Left lung (tissue), 10 donors: ENCODE measurements around the gene STRA8. TPM values are rescaled to one million over a fixed set of nuclear protein-coding genes. Genes with fewer than 3 reads are reported as not detected.

ENCODE experiments used
- ATAC-seq: fragments of 200-7000 bp; cut with Tn5 transposase; one replicate; pipeline ENCODE4 v1.9.1; 2020; ENCODE audit warnings: moderate library complexity
- DNase-seq, 4 donors: peaks; one replicate each; pipeline ENCODE4 v3.0.0-alpha.2; 2013 to 2020
- H3K27ac ChIP-seq, 2 donors: fragments of 200-600 bp; sonication (generic) in 1 of 2; one replicate each; pipeline versions ENCODE4 v1.5.0 to v1.8.0; 2020 to 2021
- H3K27me3 ChIP-seq, 2 donors: fragments of 200-600 bp; sonication (generic) in 1 of 2; one replicate each; pipeline versions ENCODE4 v1.5.0 to v1.8.0; 2020 to 2021
- H3K36me3 ChIP-seq, 2 donors: fragments of 200-600 bp; sonication (generic) in 1 of 2; one replicate each; pipeline versions ENCODE4 v1.5.0 to v1.8.0; 2020 to 2021
- H3K4me1 ChIP-seq, 2 donors: fragments of 200-600 bp; one replicate each; pipeline ENCODE4 v1.8.0; 2021
- H3K4me3 ChIP-seq, 2 donors: fragments of 200-600 bp; sonication (generic) in 1 of 2; one replicate each; pipeline versions ENCODE4 v1.5.0 to v1.8.0; 2020 to 2021; ENCODE audit warnings: mild to moderate bottlenecking in 1 of 2
- H3K9me3 ChIP-seq, 2 donors: fragments of 200-600 bp; sonication (generic) in 1 of 2; one replicate each; pipeline versions ENCODE4 v1.5.0 to v1.8.0; 2020 to 2021
- intact Hi-C, 2 donors: fragments of 100-400 bp; cut with DNase I; formaldehyde crosslinking; loops; one replicate each; pipeline versions ENCODE4 v1.11.2 to v1.14.2; 2022
- polyA plus RNA-seq, 6 donors: library from polyadenylated mRNA; unstranded; fragments of 120-200 nt; gene quantifications; one replicate each; pipeline ENCODE4 v1.2.1, GENCODE V29; 2013; ENCODE audit not compliant: insufficient read length in 6 of 6
- total RNA-seq, 2 donors: library from RNA; stranded (reverse); fragmentation: NEBNext Ultra II Directional; extraction: Animal tissue kit (Norgen Biotek cat#: 25700); gene quantifications; one replicate each; pipeline ENCODE4 v1.2.1, GENCODE V29; 2021
- TF ChIP-seq, protein P1 (sequence below), 2 donors: fragments of 200-600 bp; sonication (generic) in 1 of 2; IDR thresholded peaks; one replicate each; pipeline versions ENCODE4 v1.5.0 to v1.8.0; 2021; ENCODE audit warnings: antibody characterized with exemption in 2 of 2
- donor health status: DM: no; HTN: yes; CAD: no.
- donor health status: DM: no; HTN: no; CAD: no.

STRA8 gene
- total and polyA plus RNA-seq, 8 donors = 0.14 to 0.40 (median 0.20) TPM; not detected in 3

DNA sequence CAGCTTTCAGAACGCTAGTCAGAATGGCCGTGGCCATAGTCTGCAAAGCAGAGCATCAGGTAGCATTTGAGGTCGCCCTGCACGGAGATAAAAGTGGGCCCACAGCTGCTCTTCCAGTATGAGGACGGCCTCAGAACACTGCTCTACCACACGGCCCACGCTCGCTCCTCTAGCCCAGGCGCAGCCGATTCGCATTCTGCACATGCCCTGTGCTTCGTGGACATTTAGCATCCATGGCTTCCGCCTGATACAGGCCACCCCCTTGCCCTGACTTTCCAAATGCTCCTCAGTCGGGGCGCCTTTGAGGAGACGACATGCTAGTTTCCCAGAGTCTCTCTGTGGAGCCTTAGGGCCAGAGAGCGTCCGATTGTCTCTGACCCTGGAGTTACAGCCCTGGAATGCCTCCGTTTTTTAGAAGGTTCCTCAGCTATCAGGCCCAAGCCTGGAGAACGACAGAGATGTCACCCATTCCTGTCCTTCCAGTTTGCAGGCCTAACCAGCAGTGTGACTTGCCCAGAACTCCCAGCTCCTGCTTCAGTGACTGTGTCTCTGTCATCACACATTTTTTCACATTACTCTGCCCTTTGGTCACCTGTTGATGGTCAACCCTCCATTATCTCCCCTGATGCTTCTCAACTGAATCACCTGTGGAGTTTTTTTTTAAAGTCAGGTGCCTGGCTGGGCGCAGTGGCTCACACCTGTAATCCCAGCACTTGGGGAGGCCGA, 14.3 kb downstream of the STRA8 start:
- no peaks in the 10 kb centered on the region for H3K36me3 ChIP-seq
- H3K4me3 ChIP-seq = no peak overlapping the region
- ATAC-seq (no peak), DNase-seq (no peak)
- intact Hi-C loops = no loop called here
- no peaks in the 10 kb centered on the region for H3K27me3 ChIP-seq
- H3K9me3 ChIP-seq = no peaks in the 10 kb centered on the region
- TF ChIP-seq, protein P1, sequence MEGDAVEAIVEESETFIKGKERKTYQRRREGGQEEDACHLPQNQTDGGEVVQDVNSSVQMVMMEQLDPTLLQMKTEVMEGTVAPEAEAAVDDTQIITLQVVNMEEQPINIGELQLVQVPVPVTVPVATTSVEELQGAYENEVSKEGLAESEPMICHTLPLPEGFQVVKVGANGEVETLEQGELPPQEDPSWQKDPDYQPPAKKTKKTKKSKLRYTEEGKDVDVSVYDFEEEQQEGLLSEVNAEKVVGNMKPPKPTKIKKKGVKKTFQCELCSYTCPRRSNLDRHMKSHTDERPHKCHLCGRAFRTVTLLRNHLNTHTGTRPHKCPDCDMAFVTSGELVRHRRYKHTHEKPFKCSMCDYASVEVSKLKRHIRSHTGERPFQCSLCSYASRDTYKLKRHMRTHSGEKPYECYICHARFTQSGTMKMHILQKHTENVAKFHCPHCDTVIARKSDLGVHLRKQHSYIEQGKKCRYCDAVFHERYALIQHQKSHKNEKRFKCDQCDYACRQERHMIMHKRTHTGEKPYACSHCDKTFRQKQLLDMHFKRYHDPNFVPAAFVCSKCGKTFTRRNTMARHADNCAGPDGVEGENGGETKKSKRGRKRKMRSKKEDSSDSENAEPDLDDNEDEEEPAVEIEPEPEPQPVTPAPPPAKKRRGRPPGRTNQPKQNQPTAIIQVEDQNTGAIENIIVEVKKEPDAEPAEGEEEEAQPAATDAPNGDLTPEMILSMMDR (IDR thresholded peaks at IDR 0.05) = no peak
- no peak overlapping the region for H3K27ac ChIP-seq
- H3K4me1 ChIP-seq = no peaks in the 10 kb centered on the region

DNA sequence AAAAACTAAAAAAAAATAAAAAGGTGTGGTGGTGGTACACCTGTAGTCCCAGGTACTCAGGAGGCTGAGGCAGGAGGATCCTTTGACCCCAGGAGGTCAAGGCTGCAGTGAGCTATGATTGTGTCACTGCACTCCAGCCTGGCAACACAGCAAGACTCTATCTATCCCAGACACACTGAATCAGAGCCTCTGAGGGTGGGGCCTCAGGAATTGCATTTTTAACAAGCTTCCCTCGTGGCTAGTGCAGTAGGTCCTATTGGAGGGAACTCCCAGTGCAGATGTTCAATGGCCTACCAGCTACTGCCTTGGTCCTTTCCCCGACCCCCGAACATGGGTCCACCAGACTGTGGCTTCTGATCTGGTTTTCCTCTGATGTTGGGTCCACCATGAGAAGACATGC, 14.9 kb downstream of the STRA8 start:
- H3K27me3 ChIP-seq = no peaks in the 10 kb centered on the region
- TF ChIP-seq, protein P1 (IDR thresholded peaks at IDR 0.05) = no peak
- H3K4me3 ChIP-seq = no peak overlapping the region
- DNase-seq = no peak
- no peaks in the 10 kb centered on the region for H3K36me3 ChIP-seq
- H3K4me1 ChIP-seq = peaks cover 0 to 4% of the 10 kb centered on the region in 2 donors
- no peaks in the 10 kb centered on the region for H3K9me3 ChIP-seq
- intact Hi-C loops = no loop called here
- no peak for ATAC-seq
- no peak overlapping the region for H3K27ac ChIP-seq

DNA sequence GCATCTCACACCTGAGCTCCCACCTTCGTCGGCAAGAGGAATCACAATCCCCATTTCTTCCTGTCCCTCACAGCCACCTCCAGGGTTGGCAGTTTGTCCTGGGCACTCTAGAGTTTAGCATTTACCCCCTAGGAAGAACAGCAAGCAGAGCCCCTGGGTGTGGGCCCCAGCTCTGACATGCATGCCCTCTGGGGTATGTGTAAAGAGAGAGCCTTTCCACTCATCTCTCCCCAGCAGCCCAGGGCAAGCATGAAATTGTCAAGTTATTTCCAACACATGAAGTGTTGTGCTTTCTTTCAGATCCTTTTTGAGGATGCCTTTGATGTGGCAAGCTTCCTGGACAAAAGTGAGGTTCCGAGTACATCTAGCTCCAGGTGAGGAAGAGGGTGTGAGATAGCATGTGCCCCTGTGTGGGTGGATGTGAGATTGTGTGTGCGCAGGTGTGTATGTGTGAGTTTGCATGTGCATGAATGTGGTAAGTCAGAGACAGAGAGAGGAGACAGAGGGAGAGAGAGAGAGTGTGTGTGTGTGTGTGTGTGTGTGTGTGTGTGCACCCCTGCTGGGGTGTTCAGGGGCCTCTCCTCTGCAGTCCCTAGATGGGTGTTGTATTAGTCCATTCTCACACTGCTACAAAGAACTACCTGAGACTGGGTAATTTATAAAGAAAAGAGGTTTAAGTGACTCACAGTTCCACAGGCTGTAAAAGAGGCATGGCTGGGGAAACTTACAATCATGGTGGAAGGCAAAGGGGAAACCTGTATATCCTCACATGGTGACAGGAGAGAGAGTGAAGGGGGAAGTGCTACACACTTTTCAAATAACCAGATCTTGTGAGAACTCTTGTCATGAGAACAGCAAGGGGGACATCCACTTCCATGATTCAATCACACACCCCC, 18.1 kb downstream of the STRA8 start:
- intact Hi-C loops = no loop called here
- DNase-seq = no peak
- ATAC-seq = no peak
- Histone ChIP-seq H3K36me3 (no peaks in the 10 kb centered on the region), H3K4me3 (no peak overlapping the region), H3K27me3 (no peaks in the 10 kb centered on the region), H3K27ac (no peak overlapping the region), H3K4me1 (peaks cover 14 to 22% of the 10 kb centered on the region in 2 donors), H3K9me3 (no peaks in the 10 kb centered on the region)
- TF ChIP-seq, protein P1 (IDR thresholded peaks at IDR 0.05) = no peak

DNA sequence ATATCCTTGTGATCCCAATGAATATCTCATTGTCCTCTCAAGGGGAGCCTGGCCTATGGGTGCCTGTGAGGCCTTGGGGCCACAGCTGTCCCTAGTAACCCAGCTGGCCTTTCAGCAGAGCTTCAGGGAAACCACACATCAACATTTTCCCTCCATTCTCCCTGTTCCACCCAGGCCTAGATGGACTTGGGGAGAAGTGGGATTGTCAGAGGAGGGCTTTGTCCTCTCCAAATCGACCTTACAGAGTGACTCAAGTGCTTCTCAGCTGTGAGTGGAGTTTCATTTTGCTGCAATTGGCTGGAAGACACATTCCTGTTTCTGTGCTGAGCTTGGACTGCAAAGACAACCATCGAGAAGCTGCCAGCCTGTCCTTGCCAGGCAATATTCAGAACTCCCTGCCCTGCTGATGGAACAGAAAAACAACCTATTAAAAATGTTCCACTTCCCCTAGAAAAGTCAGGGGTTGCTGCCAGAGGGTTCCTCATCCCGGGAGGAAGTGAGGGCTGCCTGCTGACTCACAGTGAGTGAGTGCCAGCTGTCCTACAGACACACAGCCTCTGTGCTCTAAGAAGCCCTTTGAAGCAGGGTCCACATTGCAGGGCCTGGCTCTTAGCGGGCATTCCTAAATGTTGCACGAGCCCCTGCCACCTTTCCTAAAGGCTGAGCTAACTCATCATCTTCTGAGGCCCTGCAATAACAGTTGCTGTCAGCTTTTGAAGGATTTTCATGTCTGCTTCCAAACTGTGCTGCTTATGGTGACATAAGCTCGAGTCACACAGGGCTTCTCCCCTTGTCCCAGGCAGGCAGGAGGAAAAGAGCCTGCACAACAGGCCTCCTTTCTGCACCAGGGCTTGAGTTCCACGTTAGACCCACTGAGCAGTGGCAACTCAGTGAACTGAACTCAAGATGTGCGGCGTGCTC, 20.5 kb downstream of the STRA8 start:
- H3K27me3 ChIP-seq = no peaks in the 10 kb centered on the region
- intact Hi-C loops = no loop called here
- DNase-seq (peak; percentile 19 to 85 (median 52)), ATAC-seq (peak; percentile 92)
- no peaks in the 10 kb centered on the region for H3K9me3 ChIP-seq
- H3K4me1 ChIP-seq = peaks cover 14 to 22% of the 10 kb centered on the region in 2 donors
- no peak overlapping the region for H3K4me3 ChIP-seq
- H3K27ac ChIP-seq = peak overlapping the region; percentile 77 to 83
- TF ChIP-seq, protein P1 (IDR thresholded peaks at IDR 0.05) = no peak
- no peaks in the 10 kb centered on the region for H3K36me3 ChIP-seq
